Astrocyte (in vitro differentiated cells and primary cell): ENCODE measurements around the gene CRHR1. TPM values are rescaled to one million over a fixed set of nuclear protein-coding genes. Genes with fewer than 3 reads are reported as not detected.

Experiments used
- DNase-seq: peaks from one replicate; pipeline ENCODE4 v3.0.0-alpha.2; 2010; ENCODE audit warnings: low read depth
- FAIRE-seq: peaks from 2 replicates; lab custom pipeline; 2011; peaks lifted over from hg19 to GRCh38; lab: Jason Lieb, UNC
- H2AFZ ChIP-seq: 2 replicates; pipeline ENCODE4 v1.6.0; 2012; ENCODE audit warnings: low read depth, low read length, inconsistent platforms
- H3K27ac ChIP-seq: 2 replicates; pipeline ENCODE4 v1.5.1; 2011; ENCODE audit warnings: low read depth, low read length, inconsistent platforms
- H3K27me3 ChIP-seq: 2 replicates; pipeline ENCODE4 v1.6.0; 2011; ENCODE audit warnings: low read length, inconsistent platforms; ENCODE audit not compliant: insufficient read depth
- H3K36me3 ChIP-seq: 2 replicates; pipeline ENCODE4 v1.5.1; 2011; ENCODE audit warnings: low read length, inconsistent platforms; ENCODE audit not compliant: insufficient read depth
- H3K4me1 ChIP-seq: 2 replicates; pipeline ENCODE4 v1.5.1; 2011; ENCODE audit warnings: low read length, inconsistent platforms; ENCODE audit not compliant: insufficient read depth
- H3K4me2 ChIP-seq: 2 replicates; pipeline ENCODE4 v1.6.0; 2012; ENCODE audit warnings: low read length, inconsistent platforms
- H3K4me3 ChIP-seq: 2 replicates; pipeline ENCODE4 v1.5.1; 2011; ENCODE audit warnings: low read depth, mild to moderate bottlenecking, low read length, inconsistent platforms; ENCODE audit not compliant: insufficient read depth
- H3K79me2 ChIP-seq: 2 replicates; pipeline ENCODE4 v1.6.0; 2012; ENCODE audit warnings: mild to moderate bottlenecking, low read length, inconsistent platforms; ENCODE audit not compliant: insufficient read depth
- H3K9ac ChIP-seq: 2 replicates; pipeline ENCODE4 v1.6.0; 2012; ENCODE audit warnings: mild to moderate bottlenecking, low read length, inconsistent platforms
- H3K9me3 ChIP-seq: 2 replicates; pipeline ENCODE4 v1.5.1; 2012; ENCODE audit warnings: low read depth, mild to moderate bottlenecking, low read length, inconsistent platforms; ENCODE audit not compliant: insufficient read depth
- H4K20me1 ChIP-seq: 2 replicates; pipeline ENCODE4 v1.6.0; 2012; ENCODE audit warnings: low read length, inconsistent platforms; ENCODE audit not compliant: insufficient read depth
- H3K27ac Mint-ChIP-seq: one replicate; pipeline ENCODE4 v1.8.0; 2021; ENCODE audit warnings: mild to moderate bottlenecking, mixed read lengths; ENCODE audit not compliant: unreplicated experiment
- H3K27me3 Mint-ChIP-seq: one replicate; pipeline ENCODE4 v1.8.0; 2021; ENCODE audit warnings: low read depth, mixed read lengths; ENCODE audit not compliant: unreplicated experiment
- H3K36me3 Mint-ChIP-seq: one replicate; pipeline ENCODE4 v1.8.0; 2021; ENCODE audit warnings: low read depth, mixed read lengths; ENCODE audit not compliant: unreplicated experiment
- H3K4me1 Mint-ChIP-seq: one replicate; pipeline ENCODE4 v1.8.0; 2021; ENCODE audit warnings: low read depth, mixed read lengths; ENCODE audit not compliant: unreplicated experiment
- H3K4me3 Mint-ChIP-seq: one replicate; pipeline ENCODE4 v1.8.0; 2021; ENCODE audit warnings: mild to moderate bottlenecking, moderate library complexity, mixed read lengths; ENCODE audit not compliant: unreplicated experiment
- H3K9me3 Mint-ChIP-seq: one replicate; pipeline ENCODE4 v1.8.0; 2021; ENCODE audit warnings: mild to moderate bottlenecking, mixed read lengths; ENCODE audit not compliant: unreplicated experiment
- CTCF ChIP-seq: IDR thresholded peaks from 2 replicates; pipeline ENCODE4 v1.5.1; 2011; ENCODE audit warnings: low read depth, mild to moderate bottlenecking, inconsistent platforms, low read length, moderate library complexity; ENCODE audit not compliant: insufficient read depth
- EZH2 ChIP-seq: IDR thresholded peaks from 2 replicates; pipeline ENCODE4 v1.6.1; 2012; ENCODE audit warnings: mild to moderate bottlenecking, low read length, inconsistent platforms; ENCODE audit not compliant: insufficient read depth
- total RNA-seq: library from RNA; stranded (reverse); gene quantifications from 2 replicates; pipeline ENCODE4 v1.2.1, GENCODE V29; 2021

Gene CRHR1
- total RNA-seq, 1 donor from 2014 or later, result 0.20 TPM

GRCh38 chr17:45850468-45850867 lies 66.3 kb downstream of the CRHR1 start:
- Histone ChIP-seq H3K27ac (no peak overlapping the region), H2AFZ (no peak overlapping the region), H3K9ac (no peak overlapping the region), H3K4me3 (no peak overlapping the region), H3K27me3 (peaks cover 6% of the 10 kb centered on the region), H4K20me1 (no peaks in the 10 kb centered on the region), H3K79me2 (no peaks in the 10 kb centered on the region), H3K4me1 (no peaks in the 10 kb centered on the region), H3K4me2 (no peak overlapping the region), H3K36me3 (no peaks in the 10 kb centered on the region), H3K9me3 (no peaks in the 10 kb centered on the region)
- peaks cover 1% of the 10 kb centered on the region for H3K36me3 Mint-ChIP-seq
- no peaks in the 10 kb centered on the region for H3K9me3 Mint-ChIP-seq
- no peak overlapping the region for H3K27ac Mint-ChIP-seq
- no peak for TF ChIP-seq CTCF
- no peak for TF ChIP-seq EZH2
- H3K4me3 Mint-ChIP-seq, result no peak overlapping the region
- H3K27me3 Mint-ChIP-seq, result peaks cover 63% of the 10 kb centered on the region
- no peaks in the 10 kb centered on the region for H3K4me1 Mint-ChIP-seq
- DNase-seq (no peak), FAIRE-seq (no peak)

- no peaks in the 10 kb centered on the region for H3K4me1 Mint-ChIP-seq
- Histone ChIP-seq H3K9ac (no peak overlapping the region), H4K20me1 (no peaks in the 10 kb centered on the region), H3K27ac (no peak overlapping the region), H3K9me3 (no peaks in the 10 kb centered on the region), H3K79me2 (no peaks in the 10 kb centered on the region), H3K4me2 (no peak overlapping the region), H2AFZ (no peak overlapping the region), H3K4me1 (no peaks in the 10 kb centered on the region), H3K4me3 (no peak overlapping the region), H3K27me3 (peaks cover 6% of the 10 kb centered on the region), H3K36me3 (no peaks in the 10 kb centered on the region)
- TF ChIP-seq EZH2 (no peak), CTCF (no peak)
- DNase-seq (no peak), FAIRE-seq (no peak)
- H3K4me3 Mint-ChIP-seq, result no peak overlapping the region
- peaks cover 1% of the 10 kb centered on the region for H3K36me3 Mint-ChIP-seq
- no peaks in the 10 kb centered on the region for H3K9me3 Mint-ChIP-seq
- H3K27ac Mint-ChIP-seq, result no peak overlapping the region
- peaks cover 60% of the 10 kb centered on the region for H3K27me3 Mint-ChIP-seq
These were observed 66.9 kb downstream of the CRHR1 start for GRCh38 chr17:45851022-45851421.

GRCh38 chr17:45851464-45851863 lies 67.3 kb downstream of the CRHR1 start:
- Mint-ChIP-seq H3K4me3 (no peak overlapping the region), H3K9me3 (no peaks in the 10 kb centered on the region), H3K27ac (no peak overlapping the region), H3K27me3 (peaks cover 56% of the 10 kb centered on the region), H3K4me1 (no peaks in the 10 kb centered on the region), H3K36me3 (peaks cover 1% of the 10 kb centered on the region)
- Histone ChIP-seq H3K4me3 (no peak overlapping the region), H2AFZ (no peak overlapping the region), H4K20me1 (no peaks in the 10 kb centered on the region), H3K9me3 (no peaks in the 10 kb centered on the region), H3K9ac (no peak overlapping the region), H3K4me2 (no peak overlapping the region), H3K27me3 (peaks cover 6% of the 10 kb centered on the region), H3K36me3 (no peaks in the 10 kb centered on the region), H3K4me1 (no peaks in the 10 kb centered on the region), H3K79me2 (no peaks in the 10 kb centered on the region), H3K27ac (no peak overlapping the region)
- TF ChIP-seq EZH2 (no peak), CTCF (no peak)
- FAIRE-seq, result no peak
- DNase-seq, result no peak
